ENCODE data around the gene ESRP2.

Gene ESRP2

GRCh38 chr16:68263559-68264127, 27.7 kb upstream of the ESRP2 start:
- no peak for DNase-seq

DNA sequence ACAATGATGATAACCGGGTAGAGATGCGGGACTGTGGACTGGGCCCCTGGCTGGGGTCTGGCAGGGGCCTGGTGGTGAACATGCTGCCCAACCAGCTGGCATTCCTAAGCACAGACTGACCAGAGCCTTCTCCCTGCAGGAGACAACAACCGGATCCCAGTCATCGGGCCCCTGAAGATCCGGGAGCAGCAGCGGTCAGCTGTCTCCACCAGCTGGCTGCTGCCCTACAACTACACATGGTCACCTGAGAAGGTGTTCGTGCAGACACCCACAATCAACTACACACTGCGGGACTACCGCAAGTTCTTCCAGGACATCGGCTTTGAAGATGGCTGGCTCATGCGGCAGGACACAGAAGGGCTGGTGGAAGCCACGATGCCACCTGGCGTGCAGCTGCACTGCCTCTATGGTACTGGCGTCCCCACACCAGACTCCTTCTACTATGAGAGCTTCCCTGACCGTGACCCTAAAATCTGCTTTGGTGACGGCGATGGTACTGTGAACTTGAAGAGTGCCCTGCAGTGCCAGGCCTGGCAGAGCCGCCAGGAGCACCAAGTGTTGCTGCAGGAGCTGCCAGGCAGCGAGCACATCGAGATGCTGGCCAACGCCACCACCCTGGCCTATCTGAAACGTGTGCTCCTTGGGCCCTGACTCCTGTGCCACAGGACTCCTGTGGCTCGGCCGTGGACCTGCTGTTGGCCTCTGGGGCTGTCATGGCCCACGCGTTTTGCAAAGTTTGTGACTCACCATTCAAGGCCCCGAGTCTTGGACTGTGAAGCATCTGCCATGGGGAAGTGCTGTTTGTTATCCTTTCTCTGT, 23.3 kb upstream of the ESRP2 start:
- DNase-seq: no peak

- DNase-seq: no peak
Observed at GRCh38 chr16:68257906-68258800, 22.2 kb upstream of the ESRP2 start.

DNA sequence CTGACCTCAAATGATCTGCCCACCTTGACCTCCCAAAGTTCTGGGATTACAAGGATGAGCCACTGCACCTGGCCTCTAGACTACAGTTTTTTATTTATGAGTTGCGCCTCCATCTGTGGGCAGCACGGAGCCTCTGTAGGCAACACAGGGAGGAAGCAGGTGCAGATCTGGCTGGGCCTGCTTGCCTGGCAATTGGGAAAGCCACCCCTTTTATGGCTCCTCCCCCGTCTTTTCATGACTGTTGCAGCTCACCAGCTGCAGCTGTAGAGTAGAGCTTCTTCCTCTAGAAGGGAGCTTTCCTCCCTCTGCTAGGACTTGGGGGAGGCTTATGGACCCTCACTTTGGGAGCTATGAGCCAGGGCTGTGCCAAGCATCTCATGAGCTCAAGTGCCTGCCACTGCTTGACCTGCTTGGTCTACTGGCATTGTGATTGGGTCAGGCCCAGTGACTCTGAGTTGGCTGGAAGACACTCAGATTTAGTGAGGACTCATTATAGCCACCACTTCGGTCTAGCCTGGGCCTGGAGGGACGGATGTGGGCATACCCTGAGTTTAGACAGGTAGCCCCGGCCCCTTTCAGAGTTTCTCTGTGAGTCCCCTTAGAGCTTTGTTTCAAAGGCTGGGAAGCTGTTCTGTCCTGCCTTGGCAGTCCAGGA, 21.5 kb upstream of the ESRP2 start:
- no peak for DNase-seq

DNA sequence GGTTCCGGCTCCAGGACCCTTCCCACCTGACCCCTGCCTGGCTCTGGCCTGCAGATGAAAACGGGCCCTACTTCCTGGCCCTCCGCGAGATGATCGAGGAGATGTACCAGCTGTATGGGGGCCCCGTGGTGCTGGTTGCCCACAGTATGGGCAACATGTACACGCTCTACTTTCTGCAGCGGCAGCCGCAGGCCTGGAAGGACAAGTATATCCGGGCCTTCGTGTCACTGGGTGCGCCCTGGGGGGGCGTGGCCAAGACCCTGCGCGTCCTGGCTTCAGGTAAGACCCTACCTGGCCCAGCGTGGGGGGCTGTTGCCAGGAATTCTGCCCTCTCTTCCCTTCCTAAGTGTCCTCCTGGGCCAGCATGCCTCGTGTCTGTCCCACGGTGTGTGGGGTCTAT, 19.8 kb upstream of the ESRP2 start:
- no peak for DNase-seq

- no peak for DNase-seq
Observed at GRCh38 chr16:68253721-68254120, 17.8 kb upstream of the ESRP2 start.

DNA sequence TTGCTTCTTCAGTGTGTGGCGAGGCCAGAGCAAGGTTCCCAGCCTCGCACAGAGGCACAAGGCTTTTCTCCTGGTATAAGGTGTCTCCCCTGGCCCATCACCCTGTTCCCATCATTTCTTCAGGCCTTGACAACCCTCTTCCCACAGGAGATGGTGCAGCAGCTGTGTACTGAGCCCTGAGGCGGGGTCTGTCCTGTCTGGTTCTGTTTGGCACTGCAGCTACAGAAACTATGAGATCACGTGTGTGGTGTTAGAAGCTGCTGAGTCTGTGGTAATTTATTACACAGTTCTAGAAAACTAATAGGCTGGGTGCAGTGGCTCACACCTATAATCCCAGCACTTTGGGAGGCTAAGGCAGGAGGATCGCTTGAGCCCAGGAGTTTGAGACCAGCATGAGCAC, 16.5 kb upstream of the ESRP2 start:
- no peak for DNase-seq

- no peak for DNase-seq
Observed at GRCh38 chr16:68251832-68252231, 15.9 kb upstream of the ESRP2 start.

DNA sequence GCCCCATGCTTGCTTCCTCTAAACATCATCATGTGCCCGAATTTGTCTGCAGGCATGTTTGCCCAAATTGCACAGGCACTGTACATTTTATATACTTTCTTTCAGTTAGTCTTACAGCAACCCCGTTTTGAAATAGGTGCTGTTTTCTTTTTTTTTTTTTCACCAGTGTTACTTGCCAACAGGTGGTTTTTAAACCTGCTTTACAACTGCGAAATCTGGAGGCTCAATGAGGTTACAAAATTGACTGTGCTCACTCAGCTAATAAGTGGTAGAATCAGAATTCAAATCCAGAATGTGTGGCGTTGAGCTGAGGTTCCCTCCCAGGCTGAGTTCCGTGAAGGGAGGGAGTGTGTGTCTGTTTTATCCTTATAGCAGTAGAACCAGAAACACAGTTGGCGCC, 15.0 kb upstream of the ESRP2 start:
- DNase-seq: no peak

- DNase-seq: no peak
Observed at GRCh38 chr16:68249371-68249770, 13.4 kb upstream of the ESRP2 start.

DNA sequence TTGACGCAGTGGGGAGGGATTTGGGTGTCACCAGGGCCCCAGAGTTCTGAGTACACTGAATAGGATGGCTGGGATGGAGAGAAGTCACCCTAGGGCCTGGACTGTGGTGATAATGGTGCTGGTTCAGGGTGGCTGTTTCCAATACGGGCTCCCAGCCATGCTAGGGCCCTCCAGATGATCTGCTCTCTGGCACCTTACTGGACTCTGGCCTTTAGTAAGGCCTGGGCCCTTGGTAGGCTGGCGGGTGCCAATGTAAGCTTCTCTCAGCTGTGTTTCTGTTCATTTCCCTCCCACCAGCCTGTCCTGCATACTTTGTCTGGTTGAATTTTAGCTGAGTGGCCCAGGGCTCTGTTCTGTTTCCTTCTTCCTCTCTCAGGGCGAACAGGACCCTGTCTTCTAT, 12.0 kb upstream of the ESRP2 start:
- no peak for DNase-seq

- no peak for DNase-seq
Observed at GRCh38 chr16:68247400-68247799, 11.5 kb upstream of the ESRP2 start.

- no peak for DNase-seq
Observed at GRCh38 chr16:68246666-68247065, 10.7 kb upstream of the ESRP2 start.

DNA sequence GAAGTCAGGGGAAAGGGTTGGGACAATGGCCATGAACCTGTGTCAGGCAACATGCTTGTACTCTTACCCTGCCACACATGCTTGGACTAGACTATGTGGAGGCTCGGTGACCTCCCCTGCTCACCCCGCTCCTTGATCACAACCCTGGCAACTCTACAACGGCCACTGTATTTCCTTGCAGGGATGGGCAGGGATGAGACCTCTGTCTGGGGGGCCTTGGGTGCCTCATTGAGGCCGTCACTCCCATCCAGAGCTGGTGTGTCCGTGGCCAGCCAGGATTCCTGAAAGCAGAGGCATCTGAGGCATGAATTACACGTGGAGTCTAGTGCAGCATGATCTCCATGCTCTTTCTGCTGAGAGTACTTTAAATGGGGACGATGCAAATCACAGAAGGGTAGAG, 10.2 kb upstream of the ESRP2 start:
- DNase-seq: no peak

GRCh38 chr16:68244903-68245853, 9.3 kb upstream of the ESRP2 start, which contains the start of gene PLA2G15:
PLA2G15 (plus strand) TSS chr16:68245373; CDS start chr16:68245427, 54 bp downstream.
- DNase-seq: peak; percentile 98

- DNase-seq: no peak
Observed at GRCh38 chr16:68244481-68244902, 8.6 kb upstream of the ESRP2 start.

GRCh38 chr16:68242926-68243858, 7.3 kb upstream of the ESRP2 start:
- DNase-seq: no peak

DNA sequence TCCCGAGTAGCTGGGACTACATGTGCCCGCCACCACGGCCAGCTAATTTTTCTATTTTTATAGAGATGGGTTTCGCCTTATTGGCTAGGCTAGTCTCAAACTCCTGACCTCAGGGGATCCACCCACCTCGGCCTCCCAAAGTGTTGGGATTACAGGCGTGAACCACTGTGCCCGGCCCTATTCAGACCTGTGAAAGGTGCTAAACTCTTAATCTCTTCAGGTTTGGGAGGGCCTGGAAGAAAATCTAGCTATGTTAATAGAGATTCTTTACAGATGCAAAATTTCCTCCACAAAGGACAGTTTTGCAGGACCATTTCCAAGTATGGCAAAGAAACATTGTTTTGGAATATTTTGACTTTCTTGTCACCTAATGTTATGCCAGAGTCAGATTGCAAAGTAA, 6.2 kb upstream of the ESRP2 start:
- DNase-seq: no peak

GRCh38 chr16:68238029-68238345, 2.1 kb upstream of the ESRP2 start:
- no peak for DNase-seq

- peak; percentile 95 to 97 for DNase-seq
Observed at GRCh38 chr16:68237243-68238028, 1.5 kb upstream of the ESRP2 start.

All from activated CD4-positive, alpha-beta T cell treated with anti-CD3 and anti-CD28 coated beads, Interleukin-2, amount 50 U/mL, for 48 hours (primary cell).